Fibroblast of pulmonary artery (primary cell): ENCODE measurements around the gene MALT1.

ENCODE experiments used
- DNase-seq: peaks from one replicate; pipeline ENCODE4 v3.0.0-alpha.2; 2010; ENCODE audit warnings: low read depth
- H3K4me3 ChIP-seq: replicated peaks from 2 replicates; pipeline ENCODE4 v1.5.1; 2011; ENCODE audit warnings: low read depth, mild to moderate bottlenecking, control low read depth, low read length, moderate library complexity
- TF ChIP-seq, protein P1 (sequence below): IDR thresholded peaks from 2 replicates; pipeline ENCODE4 v1.5.1; 2011; ENCODE audit warnings: mild to moderate bottlenecking, control low read depth, low read length, inconsistent platforms; ENCODE audit errors: missing control alignments

The MALT1 gene

DNA sequence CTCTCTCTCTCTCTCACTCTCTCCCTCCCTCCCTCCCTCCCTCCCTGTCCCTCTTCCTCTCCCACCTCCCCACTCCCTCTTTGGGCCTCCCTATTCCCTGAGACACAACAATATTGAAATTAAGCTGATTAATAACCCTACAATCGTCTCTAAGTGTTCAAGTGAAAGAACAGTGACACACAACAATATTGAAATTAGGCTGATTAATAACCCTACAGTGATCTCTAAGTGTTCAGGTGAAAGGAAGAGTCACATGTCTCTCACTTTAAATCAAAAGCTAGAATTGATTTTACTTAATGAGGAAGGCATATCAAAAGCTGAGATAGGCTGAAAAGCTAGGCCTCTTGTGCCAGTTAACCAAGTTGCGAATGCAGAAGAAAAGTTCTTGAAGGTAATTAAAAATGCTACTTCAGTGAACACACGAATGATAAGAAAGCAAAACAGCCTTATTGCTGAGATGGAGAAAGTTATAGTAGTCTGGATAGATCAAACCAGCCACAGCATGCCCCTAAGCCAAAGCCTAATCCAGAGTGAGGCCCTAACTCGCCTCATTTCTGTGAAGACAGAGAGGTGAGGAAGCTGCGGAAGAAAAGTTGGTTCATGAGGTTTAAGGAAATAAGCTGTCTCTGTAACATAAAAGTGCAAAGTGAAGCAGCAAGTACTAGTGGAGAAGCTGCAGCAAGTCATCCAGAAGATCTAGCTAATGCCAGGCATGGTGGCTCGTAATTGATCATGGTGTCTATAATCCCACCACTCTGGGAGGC, 21.3 kb downstream of the MALT1 start:
- DNase-seq, result no peak
- TF ChIP-seq, protein P1, sequence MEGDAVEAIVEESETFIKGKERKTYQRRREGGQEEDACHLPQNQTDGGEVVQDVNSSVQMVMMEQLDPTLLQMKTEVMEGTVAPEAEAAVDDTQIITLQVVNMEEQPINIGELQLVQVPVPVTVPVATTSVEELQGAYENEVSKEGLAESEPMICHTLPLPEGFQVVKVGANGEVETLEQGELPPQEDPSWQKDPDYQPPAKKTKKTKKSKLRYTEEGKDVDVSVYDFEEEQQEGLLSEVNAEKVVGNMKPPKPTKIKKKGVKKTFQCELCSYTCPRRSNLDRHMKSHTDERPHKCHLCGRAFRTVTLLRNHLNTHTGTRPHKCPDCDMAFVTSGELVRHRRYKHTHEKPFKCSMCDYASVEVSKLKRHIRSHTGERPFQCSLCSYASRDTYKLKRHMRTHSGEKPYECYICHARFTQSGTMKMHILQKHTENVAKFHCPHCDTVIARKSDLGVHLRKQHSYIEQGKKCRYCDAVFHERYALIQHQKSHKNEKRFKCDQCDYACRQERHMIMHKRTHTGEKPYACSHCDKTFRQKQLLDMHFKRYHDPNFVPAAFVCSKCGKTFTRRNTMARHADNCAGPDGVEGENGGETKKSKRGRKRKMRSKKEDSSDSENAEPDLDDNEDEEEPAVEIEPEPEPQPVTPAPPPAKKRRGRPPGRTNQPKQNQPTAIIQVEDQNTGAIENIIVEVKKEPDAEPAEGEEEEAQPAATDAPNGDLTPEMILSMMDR, result no peak

DNA sequence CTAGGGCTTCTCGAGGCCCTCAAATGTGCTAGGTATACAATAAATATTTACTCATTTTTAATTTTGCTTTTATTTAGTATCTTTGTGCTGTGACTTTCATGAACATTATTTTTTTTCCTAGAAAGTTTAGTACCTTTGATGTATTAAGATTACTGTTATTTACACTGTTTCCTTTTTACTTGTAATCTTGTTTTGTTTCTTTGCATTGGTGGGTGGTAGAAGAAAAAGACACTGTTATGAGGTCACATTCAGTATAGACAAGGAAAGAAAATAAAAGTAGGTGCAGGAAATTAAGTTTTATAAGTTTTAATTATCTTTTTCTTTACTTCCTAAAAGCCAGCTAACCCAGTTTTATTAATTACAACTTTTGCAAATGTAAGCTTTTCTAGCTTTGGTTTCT, 23.0 kb downstream of the MALT1 start:
- TF ChIP-seq, protein P1, result no peak
- no peak for DNase-seq

More for the DNA sequence above, 21.3 kb downstream of the MALT1 start:
- no peak overlapping the region for H3K4me3 ChIP-seq

DNA sequence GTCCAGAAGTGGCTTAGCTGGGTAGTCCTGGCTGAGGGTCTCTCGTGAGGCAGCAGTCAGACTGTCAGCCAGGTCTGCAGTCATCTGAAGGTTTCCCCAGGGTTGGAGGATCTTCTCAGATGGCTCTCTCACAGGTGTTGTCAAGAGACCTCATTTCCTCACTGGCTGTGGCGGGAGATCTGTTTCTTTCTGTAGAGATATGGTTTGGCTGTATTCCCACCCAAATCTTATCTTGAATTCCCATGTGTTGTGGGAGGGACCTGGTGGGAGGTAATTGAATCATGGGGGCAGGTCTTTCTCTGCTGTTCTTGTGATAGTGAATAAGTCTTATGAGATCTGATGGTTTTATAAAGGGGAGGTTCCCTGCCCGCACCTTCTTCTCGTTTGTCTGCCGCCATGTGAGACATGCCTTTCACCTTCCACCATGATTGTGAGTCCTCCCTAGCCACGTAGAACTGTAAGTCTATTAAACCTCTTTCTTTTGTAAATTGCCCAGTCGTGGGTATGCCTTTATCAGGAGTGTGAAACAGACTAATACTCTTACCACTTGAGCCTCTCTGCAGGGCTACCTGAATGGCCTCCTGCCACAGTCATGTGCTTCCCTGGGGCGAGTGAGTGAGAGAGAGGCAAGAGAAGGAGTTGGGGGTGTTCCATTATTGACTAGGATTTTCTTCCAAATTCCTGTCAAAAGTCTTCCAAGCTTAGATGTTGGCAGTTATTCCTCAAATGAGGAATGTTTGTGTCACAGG, 23.6 kb downstream of the MALT1 start:
- TF ChIP-seq, protein P1, result no peak
- no peak overlapping the region for H3K4me3 ChIP-seq
- no peak for DNase-seq

More for the DNA sequence above, 23.0 kb downstream of the MALT1 start:
- H3K4me3 ChIP-seq, result no peak overlapping the region

DNA sequence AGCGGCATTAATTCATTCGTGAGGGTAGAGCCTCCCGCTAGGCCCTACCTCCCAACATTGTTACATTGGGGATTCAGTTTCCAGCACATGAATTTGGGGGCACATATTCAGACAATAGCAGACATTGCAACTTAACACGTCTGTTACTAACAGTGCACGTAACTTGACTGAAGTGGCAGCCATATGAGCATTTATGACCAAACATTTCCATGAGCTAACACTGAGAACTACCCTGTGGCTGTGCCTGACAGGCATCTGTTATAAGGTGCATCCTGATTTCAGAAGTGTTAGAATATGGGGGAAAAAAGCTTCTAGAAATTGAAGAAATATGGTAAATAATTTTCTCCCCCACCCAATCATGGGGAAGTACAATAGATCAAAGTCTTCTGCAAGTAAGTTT, 24.5 kb downstream of the MALT1 start:
- H3K4me3 ChIP-seq, result no peak overlapping the region
- TF ChIP-seq, protein P1, result no peak
- no peak for DNase-seq

DNA sequence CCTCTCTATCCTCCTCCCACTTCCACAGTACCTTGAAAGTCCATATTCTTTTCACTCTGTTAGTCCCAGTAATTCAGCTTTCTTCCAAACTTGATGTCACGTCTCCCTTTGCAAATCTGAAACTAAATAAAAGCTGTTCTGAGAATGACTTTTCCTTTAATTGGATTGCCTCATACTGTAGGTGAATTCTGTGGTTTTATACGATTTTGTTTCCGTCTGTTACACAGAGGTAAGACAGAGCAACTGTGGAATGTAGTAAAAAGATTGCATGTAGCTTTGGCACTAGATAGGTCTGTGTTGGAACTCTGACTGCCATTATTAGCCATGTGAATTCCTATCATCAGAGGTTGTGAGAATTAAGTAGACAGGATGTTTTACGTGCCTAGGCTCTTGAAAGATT, 25.9 kb downstream of the MALT1 start:
- TF ChIP-seq, protein P1, result no peak
- DNase-seq, result no peak
- no peak overlapping the region for H3K4me3 ChIP-seq

DNA sequence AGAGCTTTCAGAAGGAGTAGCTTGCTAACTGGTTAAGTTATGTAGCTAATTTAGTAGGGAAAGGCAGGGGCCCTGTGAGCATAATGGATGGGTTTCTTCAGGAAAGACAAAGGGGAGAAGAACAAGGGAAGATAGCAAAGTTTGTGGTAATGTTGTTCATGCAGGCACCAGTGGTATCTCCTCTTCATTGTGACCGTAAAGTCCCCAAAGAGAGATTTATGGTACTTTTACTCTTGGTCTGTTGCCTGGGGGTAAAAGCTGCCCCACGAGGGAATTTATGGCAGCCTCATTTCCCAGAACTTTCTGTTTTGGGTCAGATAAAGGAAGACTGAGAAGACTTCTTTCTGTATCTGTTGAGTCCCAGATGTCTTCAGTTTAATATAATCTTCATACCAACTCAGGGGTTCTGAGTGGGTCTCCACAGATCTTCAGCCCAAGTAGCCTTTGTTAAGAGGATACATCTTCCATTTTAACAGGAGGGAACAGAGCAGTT, 27.5 kb downstream of the MALT1 start:
- TF ChIP-seq, protein P1, result no peak
- H3K4me3 ChIP-seq, result no peak overlapping the region
- no peak for DNase-seq

DNA sequence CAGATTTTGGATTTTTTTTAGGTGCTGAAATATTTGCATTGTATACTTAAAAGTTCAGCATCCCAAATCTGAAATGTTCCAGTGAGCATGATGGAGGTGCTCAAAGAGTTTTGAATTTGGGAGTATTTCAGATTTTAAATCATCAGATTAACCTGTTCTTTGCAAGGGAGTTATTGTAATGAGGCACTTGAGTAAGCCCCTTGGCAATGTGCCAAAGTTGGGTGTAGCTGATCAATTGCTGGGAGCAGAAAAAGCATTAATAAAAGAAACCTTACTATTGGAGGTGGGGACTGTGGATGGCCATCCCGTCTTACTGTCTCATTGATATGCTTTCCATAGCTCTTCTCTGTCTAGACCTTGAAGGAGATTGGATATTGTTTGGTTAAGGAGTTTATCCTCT, 28.3 kb downstream of the MALT1 start:
- no peak overlapping the region for H3K4me3 ChIP-seq
- DNase-seq, result no peak
- TF ChIP-seq, protein P1, result no peak
